Stimulated activated CD4-positive, alpha-beta T cell treated with anti-CD3 and anti-CD28 coated beads, Interleukin-2, amount 100 ng/mL, for 24 hours (primary cell): Measurements from ENCODE around the gene SPARC.
"Not testable (repeated sequence)": the region's sequence is repeated elsewhere in the genome, so short reads cannot be mapped to it uniquely, and the experiment has no call there.

Experiments used
- DNase-seq, 2 donors: peaks; one replicate each; pipeline ENCODE4 v3.0.0-alpha.2; 2020

Gene SPARC

GRCh38 chr5:151700296-151700695 is 13.6 kb upstream of the SPARC start:
- DNase-seq, result no peak

GRCh38 chr5:151699071-151699901 is 12.6 kb upstream of the SPARC start:
- no peak for DNase-seq

GRCh38 chr5:151698081-151698480 is 11.4 kb upstream of the SPARC start:
- not testable (repeated sequence) for DNase-seq

- no peak for DNase-seq
These were observed 10.7 kb upstream of the SPARC start for GRCh38 chr5:151697452-151697851.

- no peak for DNase-seq
These were observed 9.9 kb upstream of the SPARC start for GRCh38 chr5:151696470-151697061.

- no peak for DNase-seq
These were observed 8.7 kb upstream of the SPARC start for GRCh38 chr5:151695464-151695863.

GRCh38 chr5:151694035-151694485 is 7.3 kb upstream of the SPARC start:
- DNase-seq, result no peak

GRCh38 chr5:151692312-151692711 is 5.6 kb upstream of the SPARC start:
- no peak for DNase-seq

- no peak for DNase-seq
These were observed 5.0 kb upstream of the SPARC start for GRCh38 chr5:151691706-151692105.

- not testable (repeated sequence) for DNase-seq
These were observed 2.9 kb upstream of the SPARC start for GRCh38 chr5:151689591-151689990.

GRCh38 chr5:151688436-151688835 is 1.7 kb upstream of the SPARC start:
- DNase-seq, result no peak

- DNase-seq, result no peak
These were observed 704 bp downstream of the SPARC start for GRCh38 chr5:151685749-151686673.

GRCh38 chr5:151684690-151685361 is 1.9 kb downstream of the SPARC start:
- no peak for DNase-seq

- no peak for DNase-seq
These were observed 2.6 kb downstream of the SPARC start for GRCh38 chr5:151683986-151684588.

- no peak for DNase-seq
These were observed 3.3 kb downstream of the SPARC start for GRCh38 chr5:151683444-151683843.

- no peak for DNase-seq
These were observed 3.9 kb downstream of the SPARC start for GRCh38 chr5:151682751-151683331.

- no peak for DNase-seq
These were observed 4.5 kb downstream of the SPARC start for GRCh38 chr5:151682240-151682639.

- no peak for DNase-seq
These were observed 5.7 kb downstream of the SPARC start for GRCh38 chr5:151680944-151681427.

GRCh38 chr5:151680156-151680505 is 6.6 kb downstream of the SPARC start:
- DNase-seq, result not testable (repeated sequence)

- DNase-seq, result no peak
These were observed 7.1 kb downstream of the SPARC start for GRCh38 chr5:151679421-151680155.

GRCh38 chr5:151678713-151679112 is 8.0 kb downstream of the SPARC start:
- DNase-seq, result no peak
